ENCODE measurements around the gene SRPX. TPM values are rescaled to one million over a fixed set of nuclear protein-coding genes. Genes with fewer than 3 reads are reported as not detected.

The SRPX gene
- total and polyA plus RNA-seq, 2 of the 4 experiments (the other 2 are of a cell fraction): 35.5 to 81.5 TPM

DNA sequence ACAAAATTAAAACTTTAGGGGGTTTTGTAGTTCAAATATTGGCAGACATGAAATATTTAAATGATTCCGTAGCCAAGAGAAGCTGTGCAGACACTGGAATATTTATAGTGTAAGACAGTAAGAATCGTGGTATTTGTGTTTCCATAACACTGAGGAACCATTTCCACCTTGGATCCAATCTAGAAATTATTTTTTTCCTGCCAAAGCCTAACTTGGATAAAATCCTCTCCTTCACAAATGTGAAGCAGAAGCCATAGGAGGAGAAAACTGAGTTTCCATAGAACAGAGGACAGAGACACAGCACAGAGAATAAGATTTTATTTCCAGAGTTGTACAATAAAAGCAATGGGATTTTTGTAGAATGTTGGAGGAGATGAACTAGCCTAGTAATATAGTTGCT lies 19.9 kb upstream of the SRPX start:
- no peaks in the 10 kb centered on the region for H3K36me3 ChIP-seq (ENCODE audit: control insufficient read depth, insufficient read depth, low read length)
- no peak overlapping the region for H2BK120ac ChIP-seq (ENCODE audit: low read depth, low read length)
- H2BK15ac ChIP-seq (ENCODE audit: low read depth, low read length): no peak overlapping the region
- no peak overlapping the region for H2AFZ ChIP-seq (replicated peaks; ENCODE audit: low read length, poor library complexity)
- no peak overlapping the region for H3K27ac ChIP-seq (ENCODE audit: insufficient read depth, low read length)
- no CpG with 5 or more reads among the region's 2 CpGs for WGBS, 2 experiments (ENCODE audit: extremely low coverage in 2 of 2, insufficient read length in 1 of 2)
- H2AK9ac ChIP-seq (replicated peaks; ENCODE audit: low read depth, low read length, poor library complexity): no peak overlapping the region
- no peak overlapping the region for H3K56ac ChIP-seq (ENCODE audit: extremely low read depth, insufficient read depth, low read length)
- H2AK5ac ChIP-seq (ENCODE audit: low read depth, low read length): no peak overlapping the region
- no peaks in the 10 kb centered on the region for H3K27me3 ChIP-seq (ENCODE audit: control insufficient read depth, insufficient read depth, low read length)
- H3K18ac ChIP-seq (ENCODE audit: low read depth, low read length): no peak overlapping the region
- no peak overlapping the region for H4K5ac ChIP-seq (ENCODE audit: low read depth, low read length)
- no peak overlapping the region for H3K9ac ChIP-seq (ENCODE audit: low read depth, low read length)
- no peaks in the 10 kb centered on the region for H3K9me1 ChIP-seq (ENCODE audit: insufficient read depth, low read length)
- no peak overlapping the region for H4K8ac ChIP-seq (ENCODE audit: low read depth in 2 of 2, low read length in 2 of 2)
- no peaks in the 10 kb centered on the region for H3K4me1 ChIP-seq (ENCODE audit: control insufficient read depth, insufficient read depth, low read length)
- H2BK20ac ChIP-seq (ENCODE audit: low read depth, low read length): no peak overlapping the region
- in situ Hi-C loops (cut with MboI; ENCODE audit: low sequenced_read_pairs) (no loop called here), dilution Hi-C loops (cut with HindIII; ENCODE audit: low sequenced_read_pairs, unreplicated experiment) (no loop called here), intact Hi-C loops (cut with micrococcal nuclease) (no loop called here)
- BruUV-seq (replicated peaks): no TSS peak
- no peak overlapping the region for H3K14ac ChIP-seq (replicated peaks; ENCODE audit: low read depth, low read length)
- ATAC-seq (ENCODE audit: low read depth) (no peak), DNase-seq (no peak)
- H3K79me1 ChIP-seq (ENCODE audit: low read depth in 1 of 2, low read length in 2 of 2): no peaks in the 10 kb centered on the region
- no peak for TF ChIP-seq RFX5 (IDR thresholded peaks at IDR 0.05; ENCODE audit: low read depth, low read length)
- TF ChIP-seq RAD21 (IDR thresholded peaks at IDR 0.05; ENCODE audit: low read length): no peak
- TF ChIP-seq MAFK (IDR thresholded peaks at IDR 0.05; ENCODE audit: low read depth, low read length): no peak
- TF ChIP-seq RCOR1 (IDR thresholded peaks at IDR 0.05; ENCODE audit: insufficient replicate concordance, low read length): no peak
- TF ChIP-seq, protein P1, sequence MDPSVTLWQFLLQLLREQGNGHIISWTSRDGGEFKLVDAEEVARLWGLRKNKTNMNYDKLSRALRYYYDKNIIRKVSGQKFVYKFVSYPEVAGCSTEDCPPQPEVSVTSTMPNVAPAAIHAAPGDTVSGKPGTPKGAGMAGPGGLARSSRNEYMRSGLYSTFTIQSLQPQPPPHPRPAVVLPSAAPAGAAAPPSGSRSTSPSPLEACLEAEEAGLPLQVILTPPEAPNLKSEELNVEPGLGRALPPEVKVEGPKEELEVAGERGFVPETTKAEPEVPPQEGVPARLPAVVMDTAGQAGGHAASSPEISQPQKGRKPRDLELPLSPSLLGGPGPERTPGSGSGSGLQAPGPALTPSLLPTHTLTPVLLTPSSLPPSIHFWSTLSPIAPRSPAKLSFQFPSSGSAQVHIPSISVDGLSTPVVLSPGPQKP (IDR thresholded peaks at IDR 0.05; ENCODE audit: borderline replicate concordance, low read depth, low read length): no peak
- no peak overlapping the region for H3K4me3 ChIP-seq (ENCODE audit: insufficient read depth, low read depth, low read length)
- no peaks in the 10 kb centered on the region for H4K20me1 ChIP-seq (ENCODE audit: insufficient read depth, low read length)
- CTCF ChIA-PET: no interaction called here
- H3K4me2 ChIP-seq (ENCODE audit: low read depth, low read length): no peak overlapping the region
- POLR2A ChIA-PET (ENCODE audit: unreplicated experiment): no interaction called here
- no peaks in the 10 kb centered on the region for H3K9me3 ChIP-seq (ENCODE audit: control insufficient read depth, insufficient read depth, low read length)
- no peak overlapping the region for H4K91ac ChIP-seq (ENCODE audit: insufficient read depth, low read depth, low read length)
- H3K4ac ChIP-seq (ENCODE audit: low read depth, low read length): no peak overlapping the region
- no peak overlapping the region for H3K23ac ChIP-seq (ENCODE audit: low read depth, low read length)
- H2BK5ac ChIP-seq (ENCODE audit: low read depth, low read length, poor library complexity, severe bottlenecking): no peak overlapping the region

Measured in IMR-90 (cell line).